BJ (cell line): ENCODE data around the gene UGT1A6. TPM values are rescaled to one million over a fixed set of nuclear protein-coding genes. Genes with fewer than 3 reads are reported as not detected.
"Not testable (repeated sequence)": the region's sequence is repeated elsewhere in the genome, so short reads cannot be mapped to it uniquely, and the experiment has no call there.

Experiments
- CTCF ChIA-PET: fragments of 350-600 bp; formaldehyde crosslinking; extraction: SDS; loops from one replicate; lab custom pipeline; 2021; ENCODE audit warnings: antibody characterized with exemption, inconsistent platforms; lab: Yijun Ruan, JAX
- POLR2A ChIA-PET: fragments of 300-600 bp; sonication (Branson Sonifier 250); formaldehyde crosslinking; extraction: SDS; loops from one replicate; lab custom pipeline; 2021; ENCODE audit warnings: antibody characterized with exemption; lab: Charles Lee
- DNase-seq: peaks from one replicate; pipeline ENCODE4 v3.0.0-alpha.2; 2011; ENCODE audit warnings: low read depth
- H3K27me3 ChIP-seq: 2 replicates; pipeline ENCODE4 v1.6.0; 2011; ENCODE audit warnings: low read length; ENCODE audit not compliant: control insufficient read depth, insufficient read depth
- H3K36me3 ChIP-seq: 2 replicates; pipeline ENCODE4 v1.5.1; 2011; ENCODE audit warnings: low read length; ENCODE audit not compliant: control insufficient read depth, insufficient read depth
- H3K4me3 ChIP-seq: 2 replicates; pipeline ENCODE4 v1.5.1; 2011; ENCODE audit warnings: low read depth, mild to moderate bottlenecking, control low read depth, low read length
- polyA plus RNA-seq: library from polyadenylated mRNA; depleted of rRNA; stranded (reverse); fragments of >200 nt; gene quantifications from 2 replicates; pipeline ENCODE4 v1.2.3, GENCODE V29; 2011
- TF ChIP-seq, protein P1 (sequence below): IDR thresholded peaks from 2 replicates; pipeline ENCODE4 v1.5.1; 2011; ENCODE audit warnings: low read depth, mild to moderate bottlenecking, control low read depth, inconsistent platforms, low read length, moderate library complexity; ENCODE audit not compliant: insufficient read depth

Gene UGT1A6
- polyA plus RNA-seq, 1 experiment, result not detected

GRCh38 chr2:233691443-233692433 is 952 bp upstream of the UGT1A6 start:
- no peak for DNase-seq
- H3K36me3 ChIP-seq, result no peaks in the 10 kb centered on the region
- no peak overlapping the region for H3K4me3 ChIP-seq
- TF ChIP-seq, protein P1, sequence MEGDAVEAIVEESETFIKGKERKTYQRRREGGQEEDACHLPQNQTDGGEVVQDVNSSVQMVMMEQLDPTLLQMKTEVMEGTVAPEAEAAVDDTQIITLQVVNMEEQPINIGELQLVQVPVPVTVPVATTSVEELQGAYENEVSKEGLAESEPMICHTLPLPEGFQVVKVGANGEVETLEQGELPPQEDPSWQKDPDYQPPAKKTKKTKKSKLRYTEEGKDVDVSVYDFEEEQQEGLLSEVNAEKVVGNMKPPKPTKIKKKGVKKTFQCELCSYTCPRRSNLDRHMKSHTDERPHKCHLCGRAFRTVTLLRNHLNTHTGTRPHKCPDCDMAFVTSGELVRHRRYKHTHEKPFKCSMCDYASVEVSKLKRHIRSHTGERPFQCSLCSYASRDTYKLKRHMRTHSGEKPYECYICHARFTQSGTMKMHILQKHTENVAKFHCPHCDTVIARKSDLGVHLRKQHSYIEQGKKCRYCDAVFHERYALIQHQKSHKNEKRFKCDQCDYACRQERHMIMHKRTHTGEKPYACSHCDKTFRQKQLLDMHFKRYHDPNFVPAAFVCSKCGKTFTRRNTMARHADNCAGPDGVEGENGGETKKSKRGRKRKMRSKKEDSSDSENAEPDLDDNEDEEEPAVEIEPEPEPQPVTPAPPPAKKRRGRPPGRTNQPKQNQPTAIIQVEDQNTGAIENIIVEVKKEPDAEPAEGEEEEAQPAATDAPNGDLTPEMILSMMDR, result no peak
- ChIA-PET POLR2A (no interaction called here), CTCF (interaction anchor here (1.8 kb wide), 1 partner anchor 11 kb away, joined by 6 read pairs; no protein-coding TSS in a partner anchor)
- no peaks in the 10 kb centered on the region for H3K27me3 ChIP-seq

- DNase-seq, result no peak
- CTCF ChIA-PET, result no interaction called here
- TF ChIP-seq, protein P1, result no peak
- Histone ChIP-seq H3K36me3 (no peaks in the 10 kb centered on the region), H3K4me3 (no peak overlapping the region), H3K27me3 (no peaks in the 10 kb centered on the region)
- POLR2A ChIA-PET, result no interaction called here
These were observed 1.3 kb downstream of the UGT1A6 start for GRCh38 chr2:233693963-233694362.

GRCh38 chr2:233698740-233699139 is 6.0 kb downstream of the UGT1A6 start:
- Histone ChIP-seq H3K4me3 (no peak overlapping the region), H3K27me3 (no peaks in the 10 kb centered on the region), H3K36me3 (no peaks in the 10 kb centered on the region)
- TF ChIP-seq, protein P1, result no peak
- no peak for DNase-seq
- CTCF ChIA-PET, result interaction anchor here (1.8 kb wide), 1 partner anchor 12 kb away, joined by 7 read pairs; no protein-coding TSS in a partner anchor
- POLR2A ChIA-PET, result no interaction called here

GRCh38 chr2:233699424-233700027 is 6.8 kb downstream of the UGT1A6 start:
- H3K4me3 ChIP-seq, result no peak overlapping the region
- no peaks in the 10 kb centered on the region for H3K27me3 ChIP-seq
- DNase-seq, result no peak
- no peaks in the 10 kb centered on the region for H3K36me3 ChIP-seq
- ChIA-PET CTCF (interaction anchor here (0.6 to 1.8 kb wide), 3 partner anchors 12 to 295 kb away, joined by 3 to 7 read pairs (median 3); no protein-coding TSS in a partner anchor), POLR2A (no interaction called here)
- TF ChIP-seq, protein P1, result no peak

- ChIA-PET CTCF (interaction anchor here (0.6 to 1.8 kb wide), 3 partner anchors 11 to 296 kb away, joined by 3 to 7 read pairs (median 3); no protein-coding TSS in a partner anchor), POLR2A (interaction anchor here (0.7 kb wide), 1 partner anchor 449 kb away, joined by 5 read pairs; the partner anchor contains the start of gene ATG16L1)
These were observed 7.4 kb downstream of the UGT1A6 start for GRCh38 chr2:233700028-233700635.

DNA sequence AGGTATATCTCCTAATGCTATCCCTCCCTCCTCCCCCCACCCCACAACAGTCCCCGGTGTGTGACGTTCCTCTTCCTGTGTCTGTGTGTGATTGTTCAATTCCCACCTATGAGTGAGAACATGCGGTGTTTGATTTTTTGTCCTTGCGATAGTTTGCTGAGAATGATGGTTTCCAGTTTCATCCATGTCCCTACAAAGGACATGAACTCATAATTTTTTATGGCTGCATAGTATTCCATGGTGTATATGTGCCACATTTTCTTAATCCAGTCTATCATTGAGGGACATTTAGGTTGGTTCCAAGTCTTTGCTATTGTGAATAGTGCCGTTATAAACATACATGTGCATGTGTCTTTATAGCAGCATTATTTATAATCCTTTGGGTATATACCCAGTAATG is 8.2 kb downstream of the UGT1A6 start:
- DNase-seq, H3K27me3 ChIP-seq, H3K4me3 ChIP-seq, CTCF ChIA-PET, POLR2A ChIA-PET, H3K36me3 ChIP-seq: not testable (repeated sequence)

More at GRCh38 chr2:233700028-233700635, 7.4 kb downstream of the UGT1A6 start:
- H3K27me3 ChIP-seq, result no peaks in the 10 kb centered on the region
- no peaks in the 10 kb centered on the region for H3K36me3 ChIP-seq
- TF ChIP-seq, protein P1, result no peak
- DNase-seq, result peak; percentile 89
- no peak overlapping the region for H3K4me3 ChIP-seq
